Tibial nerve (tissue), 3 donors: ENCODE results near the gene SSR3.

Experiments used
- CTCF ChIP-seq, 5 experiments: fragments of 200-600 bp in 3 of 5; fragments of 450-650 bp in 2 of 5; sonication (generic) in 3 of 5; IDR thresholded peaks; one replicate each; pipeline ENCODE4 v1.5.1; 2016 to 2019; ENCODE audit warnings: antibody characterized with exemption in 5 of 5, mild to moderate bottlenecking in 3 of 5, moderate library complexity in 2 of 5
- POLR2A ChIP-seq, 2 donors: fragments of 450-650 bp; IDR thresholded peaks; one replicate each; pipeline ENCODE4 v1.6.1; 2017; ENCODE audit warnings: antibody characterized with exemption in 2 of 2, mild to moderate bottlenecking in 2 of 2, moderate library complexity in 2 of 2

GRCh38 chr3:156579427-156579851 lies 24.5 kb upstream of the SSR3 start:
- TF ChIP-seq CTCF (IDR thresholded peaks at IDR 0.05) (no peak), POLR2A (IDR thresholded peaks at IDR 0.05) (no peak)
